Stimulated activated CD8-positive, alpha-beta memory T cell treated with anti-CD3 and anti-CD28 coated beads, Interleukin-4, amount 100 ng/mL, for 24 hours (primary cell): Measurements from ENCODE around the gene C3orf70.

Experiments used
- DNase-seq: peaks from one replicate; pipeline ENCODE4 v3.0.0-alpha.2; 2020; ENCODE audit warnings: low read depth

The C3orf70 gene, protein sequence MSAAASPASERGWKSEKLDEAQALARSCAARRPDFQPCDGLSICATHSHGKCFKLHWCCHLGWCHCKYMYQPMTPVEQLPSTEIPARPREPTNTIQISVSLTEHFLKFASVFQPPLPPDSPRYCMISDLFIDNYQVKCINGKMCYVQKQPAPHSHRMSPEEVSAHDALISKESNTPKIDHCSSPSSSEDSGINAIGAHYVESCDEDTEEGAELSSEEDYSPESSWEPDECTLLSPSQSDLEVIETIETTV

DNA sequence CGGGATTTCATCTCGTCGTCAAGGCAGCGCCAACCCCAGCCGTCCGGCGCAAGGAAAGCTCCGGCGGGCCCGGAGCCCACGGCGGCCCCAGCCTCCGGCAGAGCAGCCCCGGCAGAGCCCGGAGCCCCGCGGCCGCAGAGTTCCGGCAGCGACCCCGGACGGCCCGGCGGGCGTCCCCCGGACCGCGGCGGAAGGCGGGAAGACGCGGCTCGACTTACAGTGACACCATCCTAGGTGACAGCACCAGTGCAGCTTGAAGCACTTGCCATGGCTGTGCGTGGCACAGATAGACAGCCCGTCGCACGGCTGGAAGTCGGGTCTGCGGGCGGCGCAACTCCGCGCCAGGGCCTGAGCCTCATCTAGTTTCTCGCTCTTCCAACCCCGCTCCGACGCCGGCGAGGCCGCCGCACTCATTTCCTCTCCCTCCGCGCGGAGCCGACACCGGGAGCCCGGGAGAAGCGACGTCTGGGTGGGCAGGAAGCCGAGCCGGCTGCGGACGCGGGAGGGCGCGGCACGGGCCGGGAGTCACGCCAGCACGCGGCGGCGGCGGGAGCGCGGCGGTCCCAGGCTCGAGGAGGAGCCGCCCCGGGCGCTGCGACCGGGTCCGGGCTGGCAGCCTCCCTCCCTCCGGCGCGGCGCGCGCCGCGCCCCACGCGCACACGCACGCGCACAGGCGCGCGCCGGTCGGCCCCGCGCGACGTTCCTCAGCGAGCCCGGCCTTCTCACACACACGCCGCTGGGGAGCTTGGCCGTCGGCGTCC is at the start of gene C3orf70:
C3orf70 (minus strand) TSS at position 651 of the 761 bp plus-strand sequence; CDS start at position 414, 237 bp downstream.
- no peak for DNase-seq

DNA sequence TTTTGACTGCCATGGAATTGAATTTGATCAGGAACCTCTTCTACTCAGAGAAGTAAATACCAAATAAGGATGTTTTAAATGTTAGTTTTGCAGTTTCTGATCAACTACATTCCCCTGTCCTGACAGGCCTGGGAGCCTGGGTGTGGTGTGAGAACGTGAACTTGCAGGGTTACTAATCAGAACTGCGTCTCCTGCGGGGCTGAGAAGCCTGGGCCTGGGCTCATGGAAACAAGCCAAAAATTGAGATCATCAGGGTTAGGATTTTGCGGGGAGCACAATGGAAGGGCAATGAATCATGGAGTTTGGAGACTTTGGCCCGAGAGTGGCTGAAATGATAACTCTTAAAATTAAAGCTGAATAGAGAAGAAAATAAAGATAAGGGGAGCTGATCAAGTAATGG is 47.8 kb upstream of the C3orf70 start:
- no peak for DNase-seq

DNA sequence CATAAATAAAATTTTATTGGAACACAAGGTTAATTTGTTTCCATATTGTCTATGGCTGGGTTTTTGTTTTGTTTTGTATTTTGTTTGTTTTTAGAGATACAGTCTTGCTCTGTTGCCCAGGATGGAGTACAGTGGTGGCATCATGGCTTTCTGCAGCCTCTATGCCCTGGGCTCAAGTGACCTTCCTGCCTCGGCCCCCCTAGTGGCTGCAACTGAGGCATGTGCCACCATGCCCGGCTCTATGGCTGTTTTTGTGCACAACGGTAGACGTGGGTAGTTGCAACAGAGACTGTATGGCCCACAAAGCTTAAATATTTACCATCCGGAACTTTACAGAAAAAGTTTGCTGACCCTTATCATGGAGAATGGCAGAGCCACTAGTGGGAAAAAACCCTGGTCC is 46.8 kb upstream of the C3orf70 start:
- DNase-seq, result no peak

DNA sequence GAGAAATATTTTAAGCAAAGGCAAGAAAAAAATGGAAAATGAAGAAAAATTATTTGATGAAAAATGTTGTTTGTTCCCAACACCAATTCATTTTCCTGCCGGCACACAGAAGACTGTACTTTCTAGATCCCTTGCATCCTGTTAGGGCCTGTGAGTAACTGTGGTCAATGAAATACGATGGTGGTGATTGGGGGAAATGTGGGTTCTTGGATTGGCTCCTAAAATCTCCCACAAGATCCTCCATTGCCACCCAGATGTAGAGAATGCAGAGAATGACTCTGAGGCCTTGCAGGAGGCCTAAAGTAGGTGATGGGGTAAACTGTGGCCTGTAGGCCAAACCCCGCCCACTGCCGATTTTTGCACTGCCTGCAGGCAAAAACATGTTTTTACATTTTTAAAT is 46.3 kb upstream of the C3orf70 start:
- no peak for DNase-seq

DNA sequence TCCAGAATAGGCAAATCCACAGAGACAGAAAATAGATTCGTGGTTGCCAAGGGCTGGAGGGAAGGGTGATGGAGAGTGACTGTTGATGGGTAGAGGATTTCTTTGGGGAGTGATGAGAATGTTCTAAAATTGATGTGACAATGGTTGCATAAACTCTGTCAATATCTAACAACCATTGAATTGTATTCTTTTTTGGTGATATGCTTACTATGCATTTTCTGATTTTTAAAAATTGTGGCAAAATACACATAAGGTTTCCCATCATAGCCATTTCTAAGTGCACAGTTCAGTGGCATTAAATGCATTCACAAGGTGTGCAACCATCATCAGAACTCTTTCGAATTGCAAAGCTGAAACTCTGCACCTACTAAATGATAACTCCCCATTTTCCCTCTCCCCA is 44.2 kb upstream of the C3orf70 start:
- DNase-seq, result no peak

DNA sequence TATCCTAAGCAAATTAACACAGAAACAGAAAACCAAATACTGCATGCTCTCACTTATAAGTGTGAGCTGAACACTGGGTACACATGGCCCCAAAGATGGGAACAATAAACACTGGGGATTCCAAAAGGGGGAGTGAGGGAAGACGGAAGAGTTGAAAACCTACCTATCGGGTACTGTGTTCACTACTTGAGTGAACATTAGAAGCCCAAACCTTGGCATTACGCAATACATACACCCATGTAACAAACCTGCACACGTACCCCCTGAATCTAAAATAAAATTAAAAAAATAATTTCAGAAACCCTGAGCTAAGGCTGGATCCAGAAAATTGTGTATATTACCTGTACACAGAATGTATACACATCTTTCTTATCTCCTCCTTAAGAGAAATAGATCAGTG is 42.8 kb upstream of the C3orf70 start:
- DNase-seq, result no peak

DNA sequence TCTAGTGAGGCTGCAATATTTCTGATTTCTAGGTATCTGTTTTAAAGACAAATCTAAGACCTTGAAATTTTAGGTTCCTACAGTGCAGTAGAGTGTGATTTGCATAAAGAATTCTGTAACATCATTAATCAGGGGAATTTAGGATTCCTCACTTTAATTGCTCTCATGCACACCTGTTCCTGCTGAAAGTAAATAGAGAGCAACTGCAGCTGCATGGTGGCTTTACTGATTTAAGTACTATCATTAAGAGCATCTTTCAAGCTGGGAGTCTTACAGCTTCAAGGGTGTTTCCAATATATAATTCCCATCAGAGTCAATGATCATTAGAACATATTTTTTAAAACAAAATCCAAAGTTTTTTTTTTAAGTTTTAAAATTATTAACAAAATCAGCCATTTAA is 36.0 kb upstream of the C3orf70 start:
- no peak for DNase-seq

DNA sequence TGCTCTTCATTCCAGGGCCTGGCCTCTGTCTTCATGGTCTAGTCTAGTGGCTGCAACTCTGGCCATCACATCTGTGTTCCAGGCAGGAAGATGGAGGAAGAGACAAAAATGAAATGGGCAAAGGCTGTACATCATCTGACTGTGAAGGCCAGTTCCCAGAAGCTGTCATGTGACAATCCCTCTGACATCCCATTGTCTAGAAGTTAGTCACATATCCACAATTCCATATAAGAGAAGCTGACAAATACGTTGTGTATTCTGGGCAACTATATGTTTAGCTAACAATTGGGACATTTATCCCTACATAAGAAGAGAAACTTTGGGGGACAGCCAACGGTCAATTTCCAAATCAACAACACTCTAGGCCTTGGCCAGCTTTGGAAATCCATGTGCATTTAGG is 34.5 kb upstream of the C3orf70 start:
- no peak for DNase-seq

DNA sequence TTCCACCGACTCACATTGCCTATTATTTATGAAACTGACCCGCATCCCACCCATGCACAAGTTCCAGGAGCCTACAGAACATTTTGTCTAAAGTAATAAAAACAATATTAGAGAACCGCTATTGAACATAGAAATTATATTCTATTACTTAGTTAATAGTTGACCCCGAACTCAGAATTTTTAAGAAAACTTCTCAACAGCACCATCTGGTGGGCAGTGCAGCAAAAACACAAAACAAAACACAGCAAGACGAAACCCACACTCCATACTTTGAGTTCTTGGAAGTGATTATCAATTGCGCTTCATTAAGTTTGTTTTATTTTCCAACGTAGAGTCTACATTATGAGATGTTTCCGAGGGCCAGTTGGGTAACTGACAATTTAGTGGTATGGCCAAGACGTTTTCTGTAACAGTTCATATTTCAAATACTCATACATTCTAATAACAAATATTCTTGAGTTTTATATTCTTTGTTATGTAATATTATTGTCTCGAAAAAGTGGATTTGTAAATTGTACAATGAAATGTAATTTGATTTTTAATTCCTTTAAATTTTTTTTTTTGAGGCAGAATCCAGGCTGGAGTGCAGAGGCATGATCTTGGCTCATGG is 24.0 kb upstream of the C3orf70 start:
- no peak for DNase-seq

DNA sequence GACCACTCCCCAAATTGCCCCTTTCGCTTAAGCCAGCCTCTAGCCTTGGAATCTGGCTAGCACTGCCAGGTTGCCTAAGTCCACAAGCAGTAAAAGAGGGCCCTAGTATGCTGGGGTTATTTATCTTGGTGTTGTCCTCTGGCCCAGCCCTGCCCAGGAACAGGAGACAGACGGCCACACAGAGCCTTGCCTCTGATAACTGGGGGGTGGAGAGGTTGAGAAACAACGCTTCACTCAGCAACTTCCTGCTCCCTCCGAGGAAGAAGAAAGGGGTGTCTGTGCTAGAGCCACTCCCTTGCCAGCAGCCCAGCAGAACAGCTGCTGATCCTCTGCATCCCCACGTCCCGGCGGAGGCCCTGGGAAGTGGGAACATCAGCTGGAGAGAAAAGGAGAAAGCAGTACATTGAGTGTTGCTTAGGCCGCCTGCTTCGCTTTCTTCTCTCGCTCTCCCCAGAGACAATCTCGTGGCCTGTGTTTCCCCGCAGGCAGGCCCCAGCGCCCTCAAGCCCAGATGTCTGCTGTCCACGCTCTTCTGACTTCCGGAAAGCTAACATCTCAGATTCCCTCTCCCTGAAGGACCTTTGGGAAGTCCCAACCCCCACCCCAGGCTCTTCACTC is 22.6 kb upstream of the C3orf70 start:
- DNase-seq, result no peak

DNA sequence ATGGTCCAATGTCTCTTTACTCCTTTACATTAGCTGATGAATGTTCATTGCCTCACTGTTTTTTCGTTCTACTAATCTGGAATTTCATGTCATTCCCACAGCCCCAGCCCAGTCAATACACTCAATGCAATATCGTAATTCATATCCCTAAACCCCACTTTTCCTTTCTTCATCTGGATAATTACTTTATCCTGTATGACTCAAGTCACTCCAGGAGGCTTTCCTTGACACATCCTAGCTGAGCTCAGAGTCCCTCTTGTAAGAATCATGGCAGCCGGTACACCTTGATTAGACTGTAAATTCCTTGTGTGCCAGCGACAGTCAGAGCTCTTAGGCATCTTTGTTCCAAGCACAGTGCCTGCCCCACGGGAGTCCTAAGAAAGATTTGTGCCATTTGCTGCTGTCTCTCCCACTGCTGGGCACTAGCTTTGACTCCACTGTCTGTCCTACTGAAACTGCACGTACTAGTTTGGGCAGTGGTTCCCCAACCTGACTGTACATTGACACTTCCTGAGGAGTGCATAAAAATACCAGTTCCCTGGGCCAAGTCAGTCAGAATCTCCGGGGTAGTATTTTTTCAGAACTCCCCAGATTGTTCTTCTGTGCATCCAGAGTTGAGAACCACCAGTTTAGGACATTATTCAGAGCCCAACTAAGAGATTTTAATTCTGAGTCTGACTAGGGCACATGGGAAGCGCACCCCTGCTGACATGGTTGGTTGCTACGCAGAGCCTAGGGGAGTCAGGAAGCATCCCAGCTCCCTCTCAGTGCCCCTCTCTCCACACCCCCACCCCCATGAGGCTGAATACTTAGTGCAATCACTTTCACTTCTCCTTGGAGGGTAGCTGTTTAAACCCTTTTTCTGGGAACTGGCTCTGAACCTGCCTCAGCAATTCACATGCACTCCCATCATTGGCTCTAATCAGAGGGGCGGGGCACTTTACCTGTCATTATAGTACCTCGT is 19.5 kb upstream of the C3orf70 start:
- DNase-seq, result no peak

DNA sequence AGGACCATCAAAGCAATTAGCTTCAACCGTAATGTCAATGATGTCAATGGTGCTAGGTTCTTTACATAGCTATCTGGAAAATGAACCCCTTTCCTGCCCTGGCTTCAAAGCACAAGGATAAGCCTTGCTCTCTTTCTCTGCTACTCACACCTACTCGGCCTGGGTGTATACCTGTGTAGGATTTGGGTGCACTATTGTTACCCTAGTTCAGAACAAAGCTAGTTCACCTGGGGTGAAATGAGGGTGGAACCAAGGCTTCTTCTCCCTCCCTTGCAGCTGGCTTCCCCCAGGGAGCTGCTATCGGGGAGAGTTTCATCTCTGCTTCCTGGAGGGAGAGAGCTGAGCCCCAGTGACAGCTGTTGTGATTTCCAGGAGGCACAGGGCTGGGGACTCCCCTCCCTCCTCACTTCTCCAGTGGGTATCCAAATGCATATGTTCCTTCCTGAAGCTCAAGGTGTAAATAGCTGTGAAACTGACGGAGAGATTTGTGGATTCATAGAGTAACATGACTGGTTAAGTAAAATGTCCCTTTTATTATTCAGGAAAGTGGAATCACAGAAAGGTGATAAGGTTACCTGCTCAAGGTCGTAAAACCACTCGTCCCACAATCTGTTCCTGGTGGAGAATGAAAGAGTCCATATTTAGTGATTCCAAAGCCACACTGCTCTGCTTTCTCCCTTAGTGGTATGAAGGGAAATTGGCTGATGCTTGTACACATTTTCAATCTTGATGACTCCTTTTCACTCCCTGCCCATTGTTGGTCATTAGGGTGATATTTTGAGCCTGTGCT is 11.8 kb upstream of the C3orf70 start:
- DNase-seq, result no peak

DNA sequence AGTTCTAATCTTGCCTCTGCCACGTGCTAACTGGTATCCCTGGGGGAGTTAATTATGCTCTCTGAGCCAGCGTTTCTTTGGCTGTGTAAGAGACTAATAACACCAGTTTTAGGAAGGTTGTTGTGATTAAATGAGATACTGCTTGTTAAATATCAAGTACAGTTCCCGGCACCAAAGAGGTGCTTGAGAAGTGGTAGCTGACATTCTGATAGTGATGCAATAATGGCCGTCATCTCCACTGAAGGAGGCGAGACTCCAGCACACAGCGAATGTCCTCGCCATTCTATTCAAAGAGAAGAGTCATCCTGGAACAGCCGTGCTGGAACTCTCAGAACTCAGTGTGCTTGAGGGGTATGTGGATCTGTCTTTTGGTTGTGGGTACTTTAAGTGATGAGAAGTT is 9.8 kb upstream of the C3orf70 start:
- DNase-seq, result no peak

DNA sequence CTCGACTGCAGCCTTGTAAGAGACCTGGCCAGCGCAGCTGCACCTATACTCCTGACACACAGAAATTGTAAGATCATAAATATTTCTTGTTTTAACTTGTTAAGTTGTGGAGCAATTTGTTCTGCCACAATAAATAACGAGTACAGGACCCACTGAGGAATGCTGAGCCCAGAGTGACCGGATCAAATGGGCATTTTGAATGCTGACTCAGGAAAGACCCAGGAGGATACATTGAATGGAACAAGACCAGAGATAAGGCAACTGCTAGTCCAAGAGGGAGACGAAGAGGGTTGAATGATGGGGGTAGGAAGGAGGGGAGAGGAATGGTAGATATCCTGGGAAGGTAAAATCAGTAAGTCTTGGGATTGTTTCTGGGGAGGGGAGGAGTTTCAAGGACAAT is 8.9 kb upstream of the C3orf70 start:
- no peak for DNase-seq

DNA sequence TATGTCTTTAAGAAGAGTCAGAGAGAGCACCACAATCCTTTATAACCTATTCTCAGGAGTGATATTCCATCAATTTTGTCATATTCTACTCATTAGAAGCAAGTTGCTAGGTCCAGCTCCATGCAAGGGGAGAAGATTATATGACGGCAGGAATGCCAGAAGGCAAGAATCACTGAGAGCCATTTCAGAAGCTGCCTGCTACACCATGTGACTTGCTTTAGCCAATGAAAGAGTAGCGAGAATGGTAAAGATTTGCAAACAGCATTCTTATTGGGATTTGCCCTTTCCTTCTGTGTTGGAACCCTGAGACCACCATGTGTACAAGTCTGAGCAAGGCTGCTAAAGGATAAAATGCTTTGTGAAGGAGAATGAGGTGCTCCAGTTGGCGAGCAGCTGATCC is 4.5 kb upstream of the C3orf70 start:
- no peak for DNase-seq

DNA sequence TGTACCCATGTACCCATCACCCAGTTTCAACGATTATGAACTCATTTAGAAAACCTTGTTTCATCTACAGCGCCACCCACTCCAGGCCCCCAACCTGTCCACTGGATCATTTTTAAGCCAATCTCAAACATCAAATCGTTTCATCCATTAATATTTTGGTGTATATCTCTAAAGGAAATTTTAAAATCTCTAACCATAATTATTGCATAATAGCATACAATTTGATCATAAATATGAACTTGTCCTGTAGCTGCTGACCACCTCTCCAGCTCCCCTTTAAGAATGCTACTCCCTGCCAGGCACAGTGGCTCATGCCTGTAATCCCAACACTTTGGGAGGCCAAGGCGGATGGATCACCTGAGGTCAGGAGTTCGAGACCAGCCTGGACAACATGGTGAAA is 2.8 kb upstream of the C3orf70 start:
- DNase-seq, result no peak

DNA sequence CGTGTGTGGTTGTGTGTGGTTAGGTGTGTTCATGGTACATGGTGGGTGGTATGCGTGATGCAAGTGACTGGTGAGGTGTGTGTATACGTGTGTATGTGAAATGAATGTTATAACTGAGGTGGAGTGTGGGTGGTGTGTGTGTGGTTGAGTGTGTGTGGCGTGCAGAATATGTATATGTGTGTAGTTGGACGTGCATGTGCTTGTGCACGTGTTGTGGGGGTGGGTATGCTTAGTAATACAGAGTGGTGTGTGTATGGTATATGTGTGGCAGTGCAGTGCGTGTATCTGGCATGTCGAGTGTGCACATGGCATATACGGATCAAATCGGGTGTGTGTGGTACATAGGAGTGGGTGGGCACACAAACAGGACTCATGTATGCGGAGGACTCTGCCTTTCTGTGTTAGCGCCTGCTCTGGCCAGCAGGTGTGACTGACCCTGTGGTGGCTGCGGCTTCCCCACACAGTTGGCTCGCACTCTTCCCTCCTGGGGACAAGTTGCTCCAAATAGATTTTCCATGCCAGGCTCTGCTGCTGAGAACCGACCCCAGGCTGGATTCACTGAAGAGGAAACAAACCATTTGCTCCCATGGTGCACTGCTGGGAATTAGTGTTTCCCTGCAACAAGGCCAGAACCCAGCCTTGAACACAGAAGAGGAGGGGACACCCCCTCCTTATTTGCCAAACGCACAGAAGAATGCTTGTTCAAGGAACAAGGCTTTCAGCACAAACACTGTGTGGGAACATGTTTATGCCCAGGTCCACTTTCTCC is 1.2 kb upstream of the C3orf70 start:
- DNase-seq, result no peak

DNA sequence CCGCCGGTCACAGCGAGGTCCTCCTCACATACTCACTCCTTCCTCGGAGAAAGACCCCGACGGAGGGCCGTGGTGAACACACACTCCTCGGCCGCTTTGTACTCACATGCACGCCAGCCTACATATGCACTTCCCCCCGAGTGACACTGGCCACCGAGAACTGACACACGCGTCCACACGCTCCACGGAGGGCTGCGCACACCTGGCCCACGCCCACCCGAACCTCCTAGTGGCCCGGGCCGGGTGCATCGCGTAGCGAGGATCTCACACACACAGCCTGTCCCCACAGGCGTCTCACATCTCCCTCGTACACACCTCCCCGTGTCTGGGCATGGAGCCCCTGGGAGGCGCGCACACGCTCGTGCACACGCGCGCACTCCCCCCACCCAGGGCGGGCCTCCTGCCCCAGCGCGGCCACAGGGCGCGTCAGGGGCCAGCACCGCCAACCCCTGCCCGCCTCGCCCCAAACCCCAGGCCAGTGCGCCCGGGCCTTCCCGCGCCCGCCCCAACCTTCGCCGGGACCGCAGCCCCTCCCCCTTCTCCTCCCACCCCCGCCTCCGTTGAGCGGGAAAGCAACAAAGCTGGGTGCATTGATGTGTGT is 411 bp upstream of the C3orf70 start:
- DNase-seq, result no peak

DNA sequence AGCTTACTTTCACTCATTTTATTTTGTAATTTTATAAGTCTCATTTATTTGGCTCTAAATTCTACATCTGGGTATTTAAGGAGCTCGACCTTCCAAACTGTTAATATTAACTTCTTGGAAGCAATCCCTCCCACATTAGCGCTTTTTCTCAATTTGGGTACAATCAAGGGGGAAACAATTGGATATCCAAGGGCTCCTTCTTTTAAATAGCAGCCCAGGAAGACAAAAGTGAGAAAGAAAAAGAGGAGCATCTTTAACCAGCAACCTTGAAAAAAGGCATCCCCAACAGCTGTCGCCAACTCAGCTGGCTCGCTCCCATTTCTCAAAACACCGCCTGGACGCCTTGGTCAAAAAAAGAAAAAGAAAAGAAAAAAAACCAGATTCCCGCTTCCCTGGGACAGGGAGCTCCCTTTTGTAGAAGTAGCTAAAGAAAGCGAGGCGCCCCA is 873 bp downstream of the C3orf70 start:
- no peak for DNase-seq
